AG20443 (cell line): ENCODE data around the gene ERGIC1.

Experiments
- DNase-seq: peaks from one replicate; pipeline ENCODE4 v3.0.0; 2012; ENCODE audit warnings: low spot score, mixed read lengths

ERGIC1 gene

DNA sequence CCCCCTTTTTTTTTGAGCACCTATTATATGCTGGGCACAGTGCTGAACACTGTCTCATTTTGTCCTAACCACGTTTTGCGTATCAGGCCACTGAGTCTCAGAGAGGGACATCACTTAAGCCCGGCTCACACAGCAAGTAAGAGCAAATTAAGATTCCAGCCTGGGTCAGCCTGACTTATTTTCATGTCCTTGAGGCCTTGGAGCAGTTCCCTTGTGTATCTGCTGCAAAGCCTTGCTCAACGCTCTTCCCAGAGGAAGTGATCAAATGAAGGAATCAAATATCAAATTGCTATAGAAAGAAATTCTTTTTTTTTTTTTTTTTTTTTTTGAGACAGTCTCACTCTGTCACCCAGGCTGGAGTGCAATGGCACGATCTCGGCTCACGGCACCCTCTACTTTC lies 30.7 kb downstream of the ERGIC1 start:
- no peak for DNase-seq

DNA sequence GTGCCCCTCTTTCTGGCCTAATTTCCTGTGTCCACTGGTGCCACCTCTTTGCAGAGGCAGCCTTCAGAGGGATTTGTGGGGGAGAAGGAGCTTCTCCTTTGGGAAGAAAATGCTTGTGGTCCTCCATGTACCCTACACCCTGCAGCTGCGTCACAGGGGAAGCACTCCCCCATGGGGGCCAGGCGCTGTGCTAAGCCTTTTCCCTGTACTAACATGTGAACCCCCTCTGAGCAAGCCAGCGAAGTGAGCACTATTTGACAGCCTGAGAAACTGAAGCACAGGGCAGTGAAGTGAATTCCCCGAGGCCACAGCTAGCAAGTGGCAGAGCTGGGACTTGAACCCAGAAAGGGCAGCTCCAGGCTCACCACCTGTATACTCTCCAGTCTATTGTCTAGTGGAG lies 32.3 kb downstream of the ERGIC1 start:
- DNase-seq = no peak

GRCh38 chr5:172866802-172867748 lies 33.0 kb downstream of the ERGIC1 start:
- no peak for DNase-seq

GRCh38 chr5:172867761-172868435 lies 33.8 kb downstream of the ERGIC1 start:
- DNase-seq = no peak

DNA sequence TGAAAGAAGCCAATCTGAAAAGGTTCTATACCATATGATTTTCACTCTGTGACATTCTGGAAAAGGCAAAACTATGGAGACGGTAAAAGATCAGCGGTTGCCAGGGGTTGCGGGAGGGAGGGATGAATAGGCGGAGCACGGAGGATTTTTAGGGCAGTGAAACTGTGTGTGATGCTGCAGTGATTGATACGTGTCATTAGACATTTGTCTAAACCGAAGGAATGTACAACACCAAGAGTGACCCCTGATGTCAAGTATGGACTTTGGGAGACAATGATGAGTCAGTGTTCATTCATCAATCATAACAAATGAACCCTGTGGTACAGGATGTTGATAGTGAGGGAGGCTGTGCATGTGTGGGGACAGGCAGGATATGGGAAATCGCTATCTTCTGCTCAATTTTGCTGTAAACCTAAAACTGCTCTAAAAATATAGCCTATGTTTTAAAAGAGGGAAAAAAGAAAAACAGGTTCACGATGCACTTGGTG lies 34.4 kb downstream of the ERGIC1 start:
- no peak for DNase-seq

- DNase-seq = peak; percentile 86
These were observed 35.0 kb downstream of the ERGIC1 start for GRCh38 chr5:172868924-172869591.

DNA sequence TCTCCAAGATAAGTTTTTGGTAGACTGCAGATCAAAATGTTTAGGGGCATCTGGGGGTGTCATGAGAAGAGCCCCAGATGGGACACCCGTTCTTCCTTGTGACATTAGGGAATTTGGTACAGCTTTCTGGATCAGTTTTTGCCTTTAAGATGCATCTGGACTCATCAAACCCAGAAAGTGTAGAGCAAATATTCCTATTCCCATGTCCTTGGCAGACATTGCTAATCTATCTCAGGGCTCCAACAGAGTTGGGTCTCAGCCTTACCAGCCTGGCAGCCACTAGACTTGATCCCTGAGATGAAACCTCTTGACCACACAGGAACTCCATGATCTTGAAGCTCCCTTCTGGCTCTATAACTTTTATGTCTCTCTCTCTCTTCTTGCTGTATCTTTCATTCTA lies 35.6 kb downstream of the ERGIC1 start:
- no peak for DNase-seq

GRCh38 chr5:172870291-172870714 lies 36.3 kb downstream of the ERGIC1 start:
- DNase-seq = peak; percentile 75

DNA sequence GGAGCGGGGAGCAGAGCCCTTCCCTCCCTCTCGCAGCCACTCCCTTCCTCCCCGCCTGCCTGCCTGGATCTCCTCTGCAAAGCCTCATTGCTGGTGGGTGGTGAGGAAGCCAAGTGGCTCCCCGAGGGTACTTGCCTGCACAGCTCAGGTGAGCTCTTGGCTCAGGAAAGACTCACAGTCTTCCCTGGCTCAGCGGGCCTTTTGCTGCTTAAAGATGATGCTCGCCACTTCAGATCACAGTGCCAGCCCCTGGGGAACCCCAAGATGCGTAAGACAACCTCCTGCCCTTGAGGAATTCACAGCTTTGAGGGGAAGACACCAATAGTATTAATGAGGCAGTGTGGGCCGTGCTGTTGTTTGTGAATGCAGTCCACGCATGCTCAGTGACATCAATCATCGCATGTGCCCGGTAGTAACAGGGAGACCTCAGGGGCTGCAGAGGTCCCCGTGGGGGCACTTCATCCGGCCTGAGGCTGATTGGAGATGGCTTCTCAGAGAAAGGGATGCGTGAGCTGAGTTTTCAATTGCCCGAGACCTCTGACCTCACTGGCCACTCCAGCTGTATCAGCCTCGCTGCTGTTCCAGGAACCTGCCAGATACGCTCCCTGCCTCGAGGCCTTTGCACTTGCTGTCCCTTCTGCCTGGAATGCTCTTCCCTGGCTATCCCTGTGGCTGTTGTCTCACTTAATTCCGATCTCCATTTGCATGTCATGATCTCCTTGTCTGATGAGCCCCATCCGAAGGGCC lies 36.8 kb downstream of the ERGIC1 start:
- no peak for DNase-seq

DNA sequence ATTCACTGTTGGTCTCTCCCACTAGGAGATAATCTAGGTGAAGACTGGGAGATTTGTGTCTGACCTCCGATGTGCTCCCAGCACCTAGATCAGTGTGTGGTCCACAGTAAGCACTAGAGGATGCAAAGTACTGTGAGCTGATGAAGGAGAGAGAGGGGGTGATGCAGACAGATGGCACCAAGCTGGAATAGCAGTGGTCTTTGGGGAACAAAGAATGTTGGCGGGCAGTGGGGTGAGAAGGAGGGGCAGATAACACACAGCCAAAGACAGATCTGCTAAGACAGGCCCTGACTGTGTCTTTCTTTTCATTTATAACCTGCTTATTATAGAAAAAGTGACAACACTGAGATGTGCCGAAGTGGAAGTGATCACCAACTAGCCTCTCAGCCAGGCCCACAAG lies 37.5 kb downstream of the ERGIC1 start:
- no peak for DNase-seq

GRCh38 chr5:172871982-172872381 lies 37.9 kb downstream of the ERGIC1 start:
- DNase-seq = no peak

DNA sequence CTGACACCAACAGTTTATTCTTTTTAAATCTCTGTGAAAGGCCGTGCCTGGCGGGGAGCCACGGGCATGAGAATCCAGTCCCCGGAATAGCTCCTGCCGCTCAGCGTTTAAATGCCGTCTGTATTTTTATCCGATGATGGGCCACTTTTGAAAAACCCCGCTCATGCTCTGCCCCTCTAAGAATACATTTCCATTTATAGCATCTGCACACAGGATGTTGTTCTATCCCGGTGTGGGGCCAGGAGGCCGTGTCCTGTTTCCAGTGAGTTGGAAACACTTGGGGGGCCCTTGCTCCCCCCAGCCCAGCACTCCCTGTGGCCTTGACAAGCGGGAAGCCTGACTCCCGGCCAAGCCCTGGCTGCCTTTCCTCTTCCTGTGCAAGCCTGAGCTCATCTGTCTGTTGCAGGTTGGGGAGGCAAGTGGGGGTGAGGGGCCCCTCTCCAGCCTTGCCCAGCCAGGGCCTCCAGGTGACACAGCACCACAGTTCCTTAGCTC lies 39.0 kb downstream of the ERGIC1 start:
- peak; percentile 47 for DNase-seq

GRCh38 chr5:172873513-172873912 lies 39.5 kb downstream of the ERGIC1 start:
- no peak for DNase-seq

DNA sequence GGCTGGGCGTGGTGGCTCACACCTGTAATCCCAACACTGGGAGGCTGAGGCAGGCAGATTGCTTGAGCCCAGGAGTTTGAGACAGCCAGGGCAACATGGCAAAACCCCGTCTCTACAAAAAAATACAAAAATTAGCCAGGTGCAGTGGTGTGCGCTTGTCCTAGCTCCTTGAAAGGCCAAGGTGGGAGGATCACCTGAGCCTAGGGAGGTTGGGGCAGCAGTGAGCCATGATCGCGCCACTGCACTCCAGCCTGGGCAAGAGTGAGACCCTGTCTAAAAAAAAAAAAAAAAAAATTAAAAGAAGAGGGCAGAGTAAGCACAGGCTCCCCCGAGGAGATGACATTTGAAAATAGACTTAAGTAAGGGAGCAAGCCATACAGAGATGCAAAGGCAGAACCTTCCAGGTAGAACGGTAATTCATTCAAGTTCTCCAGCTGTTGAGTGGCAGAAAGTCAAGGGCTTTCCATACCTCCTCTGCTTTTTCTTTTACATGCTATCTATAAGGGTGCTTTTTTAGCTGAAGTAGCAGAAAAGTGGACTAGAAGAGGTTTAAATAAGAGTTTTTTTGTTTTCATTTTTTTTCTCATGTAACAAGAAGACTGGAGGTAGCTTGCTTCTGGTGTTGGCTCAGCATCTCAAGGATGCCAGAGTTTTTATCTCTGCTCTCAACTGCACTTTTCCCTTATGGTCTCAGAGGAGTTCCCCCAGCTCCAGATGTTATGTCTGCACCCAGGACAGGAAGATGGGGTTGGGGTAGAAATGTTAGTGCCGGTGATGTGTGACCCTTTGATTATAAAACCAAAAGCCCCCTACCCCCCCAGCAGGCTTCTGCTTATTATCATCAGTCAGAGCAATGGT lies 40.8 kb downstream of the ERGIC1 start:
- DNase-seq = no peak

- DNase-seq = no peak
These were observed 41.6 kb downstream of the ERGIC1 start for GRCh38 chr5:172875505-172876279.

DNA sequence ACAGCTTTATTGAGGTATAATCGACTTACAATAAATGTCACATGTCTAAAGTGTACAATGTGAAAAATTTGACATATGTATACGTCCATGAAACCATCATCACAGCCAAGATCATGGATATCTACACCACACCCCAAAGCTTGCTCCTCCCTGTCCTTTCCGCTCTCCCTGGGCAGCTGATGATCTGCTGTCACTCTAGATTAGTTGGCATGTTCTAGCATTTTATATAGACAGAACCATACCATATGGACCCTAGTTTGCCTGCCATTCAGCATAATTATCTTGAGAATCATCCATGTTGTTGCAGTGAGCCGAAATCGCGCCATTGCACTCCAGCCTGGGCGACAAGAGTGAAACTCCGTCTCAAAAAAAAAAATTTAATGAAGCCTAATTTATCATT lies 42.5 kb downstream of the ERGIC1 start:
- no peak for DNase-seq

DNA sequence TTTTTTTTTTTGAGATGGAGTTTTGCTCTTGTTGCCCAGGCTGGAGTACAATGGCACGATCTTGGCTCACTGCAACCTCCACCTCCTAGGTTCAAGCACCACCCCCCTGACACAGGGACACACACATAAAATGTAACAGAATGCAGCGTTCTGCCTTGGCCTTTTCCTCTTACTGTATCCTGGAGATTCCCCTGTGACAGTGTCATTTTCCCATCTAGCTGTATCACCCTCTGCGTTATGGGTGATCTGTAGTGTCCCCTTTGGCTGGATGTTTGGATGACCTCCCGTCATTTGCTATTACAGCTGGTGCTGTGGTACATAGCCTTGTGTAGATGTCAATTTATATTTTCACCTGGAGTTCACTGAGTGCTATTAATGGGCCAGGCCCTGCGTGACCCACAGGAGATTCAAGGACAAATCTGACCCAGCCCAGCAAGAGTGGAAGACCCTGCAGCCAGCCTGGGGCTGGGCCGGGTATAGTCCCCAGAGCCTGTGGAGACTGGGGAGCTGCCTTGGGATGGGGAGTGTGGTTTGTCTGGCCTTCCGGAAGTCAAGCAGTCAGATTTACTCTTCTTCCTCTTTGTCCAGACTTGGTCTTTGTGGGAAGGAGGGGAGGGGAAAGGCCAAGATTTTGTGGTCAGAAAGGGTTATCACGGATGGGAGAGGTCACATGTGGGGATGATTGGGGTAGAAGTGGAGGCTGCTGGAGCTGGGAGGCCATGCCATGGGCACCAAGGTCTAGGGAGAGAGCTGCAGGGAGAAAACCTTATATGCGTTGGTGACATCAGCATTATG lies 43.6 kb downstream of the ERGIC1 start:
- DNase-seq = no peak

GRCh38 chr5:172878585-172878932 lies 44.5 kb downstream of the ERGIC1 start:
- DNase-seq = no peak
